GM18861 (cell line): Measurements from ENCODE around the gene NSDHL.

Source experiments
- ATAC-seq: cut with Tn5 transposase; IDR thresholded peaks from one replicate; pipeline ENCODE4 v1.9.1; 2021; ENCODE audit not compliant: unreplicated experiment

Gene NSDHL

GRCh38 chrX:152843852-152844251 lies 13.0 kb downstream of the NSDHL start:
- ATAC-seq: no peak

GRCh38 chrX:152844256-152844655 lies 13.4 kb downstream of the NSDHL start:
- ATAC-seq: no peak

GRCh38 chrX:152845618-152846240 lies 14.9 kb downstream of the NSDHL start:
- ATAC-seq: no peak

- ATAC-seq: no peak
Observed at GRCh38 chrX:152847281-152847680, 16.4 kb downstream of the NSDHL start.

GRCh38 chrX:152850465-152850864 lies 19.6 kb downstream of the NSDHL start:
- ATAC-seq: no peak

GRCh38 chrX:152853986-152854385 lies 23.1 kb downstream of the NSDHL start:
- no peak for ATAC-seq

GRCh38 chrX:152861116-152861515 lies 30.3 kb downstream of the NSDHL start:
- no peak for ATAC-seq

- no peak for ATAC-seq
Observed at GRCh38 chrX:152861826-152862225, 31.0 kb downstream of the NSDHL start.

DNA sequence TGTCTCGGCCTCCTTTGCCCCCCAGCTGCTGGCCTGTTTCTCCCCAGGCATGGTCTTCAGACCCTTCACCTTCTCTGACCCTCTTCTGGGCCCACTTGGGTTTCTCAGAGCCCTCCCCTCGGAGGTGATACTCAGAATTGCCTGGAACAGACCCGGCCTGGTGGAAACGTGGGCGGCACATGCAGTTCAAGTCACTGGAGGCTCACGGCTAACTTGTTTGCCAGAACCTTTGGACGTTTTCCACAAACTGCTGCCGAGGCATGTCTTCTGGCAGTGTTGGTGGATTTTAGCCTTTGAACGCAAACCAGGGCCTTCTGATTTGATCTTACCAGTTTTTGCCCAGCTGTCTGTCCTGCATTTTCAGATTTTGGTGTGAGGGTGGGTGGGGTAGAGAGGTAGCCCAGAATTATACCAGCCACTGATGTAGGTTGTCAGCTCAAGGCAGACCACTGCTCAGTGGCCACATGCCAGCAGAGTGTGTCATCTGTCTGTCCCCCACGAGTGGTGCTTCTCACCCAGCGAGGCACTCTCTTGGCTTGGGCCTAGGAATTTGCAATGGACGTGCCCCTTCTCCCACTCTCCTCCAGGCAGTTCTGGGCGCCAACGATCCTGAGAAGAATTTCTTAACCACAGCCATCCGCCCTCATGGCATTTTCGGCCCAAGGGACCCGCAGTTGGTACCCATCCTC lies 34.5 kb downstream of the NSDHL start:
- ATAC-seq: no peak

DNA sequence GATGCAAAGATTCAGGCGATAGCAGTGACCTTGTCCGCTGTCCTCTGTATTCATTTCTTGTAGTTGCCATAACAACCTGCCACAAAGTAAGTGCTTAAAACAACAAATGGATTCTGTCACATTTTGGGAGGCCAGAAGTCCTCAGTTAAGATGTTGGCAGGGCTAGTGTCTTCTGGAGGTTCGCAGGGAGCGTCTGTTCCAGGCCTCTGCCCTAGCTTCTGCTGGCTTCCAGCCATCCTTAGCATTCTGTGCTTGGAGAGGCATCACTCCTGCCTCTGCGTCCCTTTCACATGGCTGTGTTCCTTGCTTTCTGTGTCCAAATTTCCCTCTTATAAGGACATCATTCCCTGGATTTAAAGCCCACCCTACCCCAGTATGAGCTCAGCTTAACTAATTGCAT lies 35.5 kb downstream of the NSDHL start:
- no peak for ATAC-seq

DNA sequence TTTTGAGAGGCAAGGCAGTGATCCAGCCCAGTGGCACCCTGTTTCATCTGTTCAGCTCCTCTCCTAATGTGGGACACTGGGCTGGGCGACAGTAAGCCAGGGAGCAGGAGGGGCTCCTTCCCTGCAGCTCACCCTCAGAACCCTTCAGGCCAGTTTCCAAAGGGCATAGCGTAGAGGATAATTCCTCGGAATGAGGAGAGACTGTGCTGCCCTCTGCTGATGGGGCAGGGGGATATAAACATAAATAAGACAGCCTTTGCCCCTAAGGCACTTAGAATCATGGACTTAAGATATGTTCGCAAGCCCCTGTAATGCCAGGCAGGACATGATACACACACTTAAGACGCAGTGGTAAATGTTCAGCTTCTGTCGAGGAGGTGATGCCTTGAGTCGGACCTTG lies 39.1 kb downstream of the NSDHL start:
- ATAC-seq: no peak

GRCh38 chrX:152871260-152871659 lies 40.4 kb downstream of the NSDHL start:
- ATAC-seq: no peak

DNA sequence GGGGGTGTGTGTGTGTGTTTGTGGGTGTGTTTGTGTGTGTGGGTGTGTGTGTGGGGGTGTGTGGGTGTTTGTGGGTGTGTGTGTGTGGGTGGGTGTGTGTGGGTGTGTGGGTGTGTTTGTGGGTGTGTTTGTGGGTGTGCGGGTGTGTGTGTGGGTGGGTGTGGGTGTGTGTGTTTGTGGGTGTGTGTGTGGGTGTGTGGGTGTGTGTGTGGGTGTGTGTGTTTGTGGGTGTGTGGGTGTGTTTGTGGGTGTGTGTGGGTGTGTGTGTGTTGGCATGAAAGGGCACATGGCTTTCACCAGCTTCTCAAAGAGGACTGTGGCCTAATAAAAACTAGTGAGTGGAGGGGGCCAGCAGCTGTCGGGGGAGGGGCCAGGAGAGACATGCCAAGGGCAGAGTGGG lies 41.7 kb downstream of the NSDHL start:
- ATAC-seq: no peak

- ATAC-seq: no peak
Observed at GRCh38 chrX:152873361-152873760, 42.5 kb downstream of the NSDHL start.

- ATAC-seq: no peak
Observed at GRCh38 chrX:152876931-152877840, 46.3 kb downstream of the NSDHL start.

DNA sequence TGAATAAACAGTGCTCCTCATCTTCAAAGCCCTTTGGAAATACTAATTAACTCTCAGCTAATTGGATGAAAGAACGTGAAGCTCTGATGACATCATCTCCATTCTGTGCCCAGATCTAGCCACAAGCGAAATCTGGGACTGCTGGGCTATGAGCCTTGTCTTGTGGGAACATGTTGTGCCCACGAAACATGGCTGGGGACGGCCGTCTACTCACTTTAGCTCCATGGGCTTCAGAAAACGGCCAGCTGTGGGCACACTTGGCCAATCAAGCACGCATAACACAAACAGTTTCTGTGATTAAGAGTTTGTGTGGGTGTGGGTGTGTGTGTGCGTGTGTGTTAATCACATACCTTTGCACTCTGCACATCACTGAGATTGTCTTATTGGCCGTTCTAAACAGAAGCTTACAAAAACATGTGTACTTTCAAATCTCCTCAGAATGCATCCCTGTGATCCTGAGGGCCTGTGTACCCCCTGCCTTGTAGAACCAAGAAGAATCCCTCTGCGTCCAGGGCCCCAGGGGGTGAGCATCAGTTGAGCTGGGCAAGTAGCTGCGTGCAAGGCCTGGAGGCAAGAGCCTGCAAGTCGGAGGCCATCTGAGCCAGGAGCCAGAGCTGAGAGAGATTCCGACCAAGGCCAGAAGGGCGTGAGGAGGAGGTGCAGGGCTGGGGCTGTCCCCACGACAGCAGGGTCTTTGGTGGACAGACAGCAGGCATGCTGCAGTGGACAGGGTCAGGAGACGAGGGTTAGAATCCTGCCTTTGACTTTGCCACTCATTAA lies 48.3 kb downstream of the NSDHL start:
- ATAC-seq: no peak

GRCh38 chrX:152881289-152881688 lies 50.4 kb downstream of the NSDHL start:
- ATAC-seq: no peak

GRCh38 chrX:152884171-152884570 lies 53.3 kb downstream of the NSDHL start:
- no peak for ATAC-seq

DNA sequence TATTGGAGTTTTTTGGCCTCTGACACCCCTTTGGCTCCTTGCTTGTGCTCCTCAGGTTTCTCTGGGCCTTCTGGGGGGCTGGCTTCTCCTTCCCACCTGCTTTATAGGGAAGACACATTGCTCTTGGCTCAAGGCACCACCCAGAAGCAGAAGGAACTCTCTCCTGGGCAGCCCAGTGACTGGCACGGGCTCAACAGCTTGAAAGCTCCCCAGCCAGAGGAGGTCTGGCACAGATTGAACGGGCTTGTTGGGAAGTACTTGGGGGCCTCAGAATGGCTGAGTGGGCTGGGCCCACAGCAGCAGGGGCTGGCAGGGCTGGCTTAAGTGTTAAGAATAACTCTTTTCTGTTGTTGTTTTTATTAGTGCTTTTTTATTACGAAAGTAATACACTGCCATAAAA lies 55.9 kb downstream of the NSDHL start:
- no peak for ATAC-seq

DNA sequence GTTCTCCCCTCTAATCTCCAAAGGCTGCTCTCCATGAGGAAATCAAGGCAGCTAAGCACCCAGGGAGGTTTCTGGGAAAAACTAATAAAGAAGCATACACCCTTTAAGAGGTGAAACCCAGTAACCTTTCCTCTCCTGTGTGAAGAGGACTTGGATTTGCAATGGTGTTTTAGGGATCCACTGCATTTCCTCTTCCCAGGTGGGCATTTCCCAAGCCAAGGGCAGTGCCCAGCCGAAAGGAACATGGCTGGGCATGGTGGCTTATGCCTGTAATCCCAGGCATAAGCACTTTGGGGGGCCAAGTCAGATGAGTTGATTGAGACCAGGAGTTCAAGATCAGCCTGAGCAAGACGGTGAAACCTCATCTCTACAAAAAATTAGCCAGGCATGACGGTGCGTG lies 61.6 kb downstream of the NSDHL start:
- ATAC-seq: no peak
